HG02938 (cell line): ENCODE data around the gene DBP.
"Not testable (repeated sequence)": the region's sequence is repeated elsewhere in the genome, so short reads cannot be mapped to it uniquely, and the experiment has no call there.

Experiments
- ATAC-seq: cut with Tn5 transposase; IDR thresholded peaks from one replicate; pipeline ENCODE4 v1.9.1; 2021; ENCODE audit warnings: mild to moderate bottlenecking, moderate library complexity; ENCODE audit not compliant: unreplicated experiment

Gene DBP

DNA sequence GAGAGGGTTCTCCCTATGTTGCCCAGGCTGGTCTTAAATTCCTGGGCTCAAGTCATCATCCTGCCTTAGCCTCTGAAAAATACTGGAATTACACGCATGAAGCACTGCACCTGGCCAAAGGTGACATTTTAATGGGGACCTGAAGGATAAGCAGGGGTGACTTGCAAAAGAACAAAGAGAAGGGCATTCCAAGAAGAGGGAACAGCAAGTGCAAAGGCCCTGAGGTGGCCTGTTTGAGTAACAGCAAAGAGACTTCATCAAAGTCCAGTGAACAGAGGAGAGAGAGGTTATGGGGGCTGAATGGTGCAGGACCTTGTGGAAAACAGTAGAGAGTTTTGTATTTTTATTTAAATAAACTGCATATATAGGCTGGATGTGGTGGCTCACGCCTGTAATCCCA, 4.7 kb upstream of the DBP start:
- ATAC-seq = no peak

DNA sequence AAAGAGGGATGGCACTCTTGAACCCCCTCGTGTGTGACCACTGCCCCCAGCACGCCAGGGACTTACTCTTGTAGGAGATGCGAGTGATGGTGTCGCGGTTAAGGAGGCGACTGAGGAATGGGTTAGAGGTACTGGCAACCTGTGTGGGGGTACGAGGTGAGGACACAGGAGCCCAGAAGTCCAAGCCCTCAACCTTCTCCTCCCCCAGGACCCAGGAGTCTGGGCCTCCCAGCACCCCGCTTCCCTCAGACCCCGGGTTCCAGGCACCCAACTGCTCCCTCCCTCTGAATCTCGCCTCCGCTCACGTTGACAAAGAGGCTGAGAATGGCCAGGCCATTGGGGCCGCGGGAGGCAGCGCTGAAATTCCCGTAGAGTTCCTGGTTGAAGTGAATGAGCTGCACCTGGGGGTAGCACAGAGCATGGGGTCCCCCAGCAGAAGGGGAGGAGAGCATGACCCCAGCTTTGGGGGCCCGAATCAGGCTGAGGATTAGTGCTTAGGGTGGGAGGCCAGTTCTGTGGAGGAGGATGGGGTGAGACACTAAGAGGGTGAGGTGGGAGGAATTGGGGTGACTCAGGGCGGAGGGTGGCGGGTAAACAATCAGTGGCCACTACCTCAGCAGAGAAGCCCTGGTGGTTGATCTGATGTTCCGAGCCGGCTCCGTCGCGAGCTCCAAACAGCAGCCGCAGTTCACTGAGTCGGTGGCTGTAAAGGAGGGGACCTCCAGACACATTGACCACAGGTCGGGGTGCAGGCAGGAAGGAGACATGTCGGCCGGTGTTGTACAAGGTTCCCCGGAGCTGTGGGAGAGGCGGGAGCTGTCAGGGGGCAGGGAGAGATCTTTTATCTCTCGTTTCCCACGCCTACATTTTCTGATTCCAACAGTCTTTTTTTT, 2.5 kb upstream of the DBP start:
- no peak for ATAC-seq

DNA sequence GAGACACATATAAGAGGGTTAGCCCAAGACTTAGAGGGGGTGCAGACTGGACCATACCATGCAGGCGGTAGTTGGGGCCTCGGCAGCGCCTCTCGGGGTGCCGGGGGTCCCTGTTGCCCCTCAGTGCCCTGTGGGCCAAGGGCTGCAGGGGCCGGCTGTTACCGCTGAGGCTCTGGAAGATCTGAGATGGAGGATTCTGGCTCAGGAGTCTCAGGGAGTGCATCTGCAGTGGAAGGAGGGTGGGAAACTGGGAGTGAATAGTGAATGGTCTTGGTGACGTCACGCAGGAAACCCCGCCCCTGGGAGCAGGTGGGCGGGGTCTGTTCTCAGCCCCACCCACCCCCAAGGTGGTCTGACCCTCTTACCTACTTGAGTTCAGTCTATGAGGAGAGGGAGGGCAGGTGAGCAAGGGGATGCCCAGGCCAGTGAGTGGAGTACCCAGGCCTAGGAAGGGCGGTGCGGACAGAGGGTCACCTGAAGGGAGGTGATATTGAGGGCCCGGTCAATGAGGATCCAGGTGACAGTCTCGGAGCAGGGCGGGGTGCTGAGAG, 1.7 kb upstream of the DBP start:
- ATAC-seq = no peak

DNA sequence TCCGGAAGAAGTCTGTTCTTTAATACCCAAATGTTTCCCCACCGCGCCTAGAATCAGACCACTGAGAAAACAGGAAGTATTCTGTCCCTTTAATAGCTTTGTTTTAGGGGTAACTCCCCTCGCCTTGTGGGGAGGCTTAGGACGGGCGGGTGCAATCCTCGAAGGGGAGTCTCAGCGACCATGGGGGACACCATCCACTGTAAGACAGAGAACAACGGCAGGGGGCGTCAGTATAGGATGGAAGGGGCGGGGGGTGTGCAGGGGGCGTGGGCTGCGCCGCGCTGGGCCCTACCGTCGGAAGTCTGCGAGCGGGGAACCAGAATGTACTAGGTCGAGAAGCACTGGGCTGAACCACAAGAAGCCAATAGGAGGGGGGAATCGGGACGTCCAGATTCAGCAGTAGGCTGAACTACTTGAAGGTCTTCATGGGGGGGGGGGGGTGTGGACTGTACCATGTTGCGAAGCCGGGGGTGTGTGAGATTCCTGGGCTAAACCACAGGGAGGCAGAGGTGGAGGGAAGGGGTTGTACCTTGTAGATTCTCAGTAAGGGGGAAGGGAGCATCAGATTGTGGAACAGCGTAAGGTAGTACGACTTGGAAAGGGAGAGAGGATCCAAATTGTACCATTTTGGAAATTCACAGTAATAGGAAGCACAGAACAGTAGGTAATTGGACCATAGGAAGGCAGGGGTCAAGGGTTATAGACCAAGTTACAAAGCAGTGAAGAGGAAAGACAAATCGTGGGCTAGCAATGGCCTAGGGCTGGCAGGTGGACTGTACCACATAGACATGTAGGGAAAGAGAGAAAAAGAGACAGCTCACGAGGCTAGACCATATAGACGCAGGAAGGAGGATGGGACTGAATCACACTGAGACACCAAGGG, 1.0 kb upstream of the DBP start:
- peak; percentile 6 for ATAC-seq

DNA sequence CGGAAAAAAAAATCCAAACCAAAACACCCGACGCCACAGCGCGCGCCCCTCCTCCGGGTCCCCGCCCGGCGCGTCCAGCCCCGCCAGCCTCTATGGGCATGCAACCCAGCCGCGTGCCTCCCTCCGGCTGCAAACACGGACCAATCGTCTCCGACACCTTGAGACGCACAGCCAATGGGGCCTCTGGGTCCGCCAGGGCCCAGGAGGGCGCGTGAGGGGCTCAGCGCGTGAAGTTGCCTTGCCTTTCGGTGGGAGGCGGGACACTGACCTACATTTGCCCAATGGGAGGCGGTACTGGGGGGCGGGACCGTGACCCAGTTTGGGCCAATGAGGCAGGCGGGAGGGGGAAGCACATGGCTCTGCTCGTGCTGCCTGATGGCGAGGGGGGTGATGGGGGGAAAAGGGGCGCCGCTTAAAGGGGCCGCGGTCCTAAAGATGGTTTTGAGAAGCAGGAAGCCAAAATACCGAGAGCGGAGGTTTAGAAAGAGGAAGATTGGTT, 319 bp upstream of the DBP start:
- peak; percentile 70 for ATAC-seq

DNA sequence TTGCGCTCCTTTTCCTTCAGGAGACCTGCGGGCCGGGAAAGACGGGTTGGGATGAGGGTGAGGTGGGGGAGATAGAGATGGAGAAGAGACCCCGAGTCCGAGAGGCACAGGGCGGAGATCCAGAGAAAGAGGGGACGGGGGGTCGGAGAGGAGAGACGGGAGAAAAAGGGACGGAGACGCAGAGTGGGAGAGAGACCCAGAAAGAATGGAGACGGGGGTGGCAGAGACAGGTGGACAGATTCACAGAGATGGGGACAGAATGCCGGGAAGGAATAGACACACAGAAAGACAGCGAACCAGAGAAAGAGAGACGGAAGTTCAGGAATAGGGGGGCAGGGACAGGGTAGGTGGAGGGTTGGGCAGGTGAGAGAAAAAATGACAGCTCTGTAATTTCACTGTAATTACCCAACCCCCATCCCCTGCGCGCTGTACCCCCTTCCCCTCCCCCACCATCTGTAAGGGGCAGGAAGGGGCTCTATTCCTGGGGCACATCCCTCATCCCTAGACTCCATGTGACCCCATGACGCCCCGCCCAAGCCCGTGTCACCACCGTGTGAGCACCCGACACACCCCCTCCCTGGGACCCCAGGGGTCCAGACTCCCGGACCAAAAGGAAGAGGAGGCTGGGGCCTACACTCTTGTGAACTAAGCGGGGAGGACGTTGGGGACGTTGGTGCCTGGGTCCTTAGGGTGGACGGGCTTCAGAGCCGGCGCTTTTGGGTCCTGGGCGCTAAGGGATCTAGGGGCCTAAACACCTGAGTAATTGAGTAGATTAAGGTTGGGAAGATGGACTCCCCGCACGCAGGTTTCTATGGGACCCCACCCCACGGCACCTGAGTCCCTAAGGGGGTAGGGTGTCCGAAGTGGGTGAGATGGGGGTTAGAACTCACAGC, 967 bp downstream of the DBP start:
- ATAC-seq = no peak

DNA sequence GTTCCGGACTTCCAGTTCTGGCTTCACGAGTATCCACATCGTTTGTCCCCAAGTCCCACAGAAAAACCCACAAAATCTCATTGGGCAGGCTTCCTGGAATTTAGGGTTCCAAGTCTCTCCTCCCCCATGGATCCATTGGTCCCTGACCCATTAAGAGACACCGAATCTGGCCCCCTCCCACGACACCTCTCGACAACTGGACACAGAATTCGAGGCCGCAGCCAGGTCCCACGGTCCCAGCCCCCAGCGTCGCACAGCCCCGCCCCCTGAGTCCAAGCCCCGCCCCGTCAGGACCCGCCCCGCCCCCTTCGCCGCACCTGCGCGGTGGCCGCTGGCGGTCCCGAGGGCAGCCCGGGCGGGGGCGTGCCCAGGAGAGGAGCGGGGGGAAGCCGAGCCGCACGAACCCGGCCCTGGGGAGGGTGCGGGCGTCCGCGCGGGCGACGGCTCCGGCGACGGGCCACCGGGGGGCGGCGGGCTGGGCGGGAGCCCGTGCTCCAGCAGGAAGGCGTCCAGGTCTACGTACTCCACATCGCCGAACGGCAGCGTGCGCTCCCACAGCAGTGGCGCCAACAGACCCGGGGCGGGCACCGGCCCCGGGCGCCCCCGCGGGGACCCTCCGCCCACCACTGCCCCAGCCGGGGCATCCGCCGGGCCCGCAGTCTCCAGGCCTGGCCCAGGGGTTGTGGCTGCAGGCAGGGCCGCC, 1.8 kb downstream of the DBP start:
- ATAC-seq = no peak

DNA sequence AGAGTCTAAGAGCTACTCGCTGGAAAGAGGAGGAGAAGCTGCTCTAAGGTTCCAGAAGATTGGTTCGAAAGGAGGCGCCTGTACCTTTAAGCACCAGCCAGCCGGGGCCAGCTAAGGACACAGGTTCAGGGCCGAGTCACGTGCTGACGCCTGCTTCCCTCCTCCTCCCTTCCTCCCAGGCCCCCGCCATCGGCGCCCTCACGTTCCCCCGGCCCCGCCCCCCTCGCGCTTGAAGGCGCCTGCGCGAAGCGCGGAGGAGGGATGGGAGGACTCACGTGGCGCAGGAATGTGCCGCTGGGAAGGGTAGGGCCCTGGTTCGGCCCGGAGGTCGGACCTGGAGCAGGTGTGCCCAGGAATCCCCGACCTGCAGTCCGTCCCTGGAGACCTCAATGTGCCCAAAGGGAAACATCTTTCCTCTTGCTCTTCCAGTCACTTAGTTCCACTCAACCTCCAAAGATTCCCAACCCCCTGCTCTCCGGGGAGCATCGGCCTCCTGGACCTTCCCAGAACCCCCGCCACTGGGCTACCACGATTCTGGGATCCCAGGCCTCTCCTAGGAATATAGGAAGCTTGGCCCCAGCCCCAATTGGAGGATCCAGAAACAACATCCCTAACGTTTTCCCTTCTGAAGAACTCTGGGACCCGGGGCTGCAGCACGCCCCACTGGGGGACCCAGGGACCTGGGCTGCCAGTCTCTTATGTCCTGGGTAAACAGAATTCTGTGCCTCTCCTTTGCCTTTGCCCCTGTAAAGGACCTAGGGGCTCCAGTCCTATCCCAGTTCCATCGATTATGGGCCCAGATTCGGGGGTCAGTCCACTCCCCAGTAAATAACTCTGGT, 2.5 kb downstream of the DBP start:
- ATAC-seq = no peak

DNA sequence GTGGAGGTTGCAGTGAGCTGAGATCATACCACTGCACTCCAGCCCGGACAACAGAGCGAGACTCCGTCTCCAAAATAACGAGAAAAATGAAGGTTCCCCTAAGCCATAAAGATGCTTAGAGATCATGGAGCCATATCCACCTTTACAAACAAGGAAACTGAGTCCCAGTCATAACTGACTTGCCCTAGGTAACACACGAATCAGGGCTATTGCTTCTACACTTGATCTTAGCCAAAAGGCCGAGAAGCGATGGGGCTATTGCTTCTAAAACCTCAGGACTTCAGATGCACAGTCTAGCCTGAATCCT, 3.2 kb downstream of the DBP start:
- no peak for ATAC-seq

DNA sequence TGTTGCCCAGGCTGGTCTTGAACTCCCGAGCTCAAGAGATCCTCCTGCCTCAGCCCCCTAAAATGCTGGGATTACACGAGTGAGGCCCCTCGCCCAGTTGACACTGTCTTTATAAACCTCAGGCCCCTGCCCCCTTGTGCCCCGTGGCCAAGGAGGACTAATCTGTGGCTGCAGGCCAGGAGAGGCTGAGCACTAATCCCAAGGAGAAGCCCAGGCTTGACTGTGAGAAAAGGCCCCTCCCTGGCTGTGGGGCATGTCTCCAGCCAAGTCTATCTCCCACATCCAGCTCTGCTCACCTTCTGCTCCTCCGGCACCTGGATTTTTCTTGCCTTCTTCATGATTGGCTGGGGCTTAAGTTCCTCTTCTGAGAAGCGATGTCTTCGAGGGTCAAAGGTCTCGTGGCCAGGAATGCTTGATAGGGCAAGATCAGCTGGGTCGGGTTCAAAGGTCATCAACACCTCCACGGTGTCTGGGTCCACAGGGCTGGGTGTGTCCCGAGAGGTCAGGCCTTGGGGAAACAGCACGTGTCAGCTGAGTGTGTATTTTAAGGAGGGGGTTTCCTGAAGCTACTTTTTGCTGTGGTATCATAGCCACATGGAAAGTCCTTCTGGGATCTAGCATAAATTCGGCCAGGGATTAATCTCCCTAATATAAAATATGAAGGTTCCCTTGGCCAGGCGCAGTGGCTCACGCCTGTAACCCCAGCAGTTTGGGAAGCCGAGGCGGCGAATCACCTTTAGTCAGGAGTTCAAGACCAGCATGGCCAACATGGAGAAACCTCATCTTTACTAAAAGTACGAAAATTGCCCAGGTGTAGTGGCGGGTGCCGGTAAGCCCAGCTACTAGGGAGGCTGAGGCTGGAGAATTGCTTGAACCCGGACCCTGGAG, 3.8 kb downstream of the DBP start:
- no peak for ATAC-seq

DNA sequence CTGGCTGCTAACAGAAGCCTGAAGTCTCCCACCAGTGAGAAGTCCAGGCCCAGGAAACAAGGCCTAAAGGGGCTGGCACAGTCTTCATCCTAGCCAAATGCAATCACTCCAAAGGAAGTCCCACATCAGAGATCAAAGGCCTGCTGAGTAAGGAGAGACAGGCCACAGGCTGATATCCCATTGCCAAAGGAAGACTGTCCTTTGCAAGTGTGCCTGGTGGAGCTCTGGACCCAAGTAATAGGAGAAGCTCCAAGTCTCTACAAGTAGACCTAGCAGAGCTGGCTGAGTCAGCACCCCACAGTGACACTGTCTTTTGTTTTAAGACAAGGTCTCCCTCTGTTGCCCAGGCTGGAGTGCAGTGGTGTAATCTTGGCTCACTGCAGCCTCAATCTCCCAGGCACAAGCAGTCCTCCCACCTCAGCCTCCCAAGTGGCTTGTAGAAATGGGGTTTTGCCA, 4.5 kb downstream of the DBP start:
- no peak for ATAC-seq

DNA sequence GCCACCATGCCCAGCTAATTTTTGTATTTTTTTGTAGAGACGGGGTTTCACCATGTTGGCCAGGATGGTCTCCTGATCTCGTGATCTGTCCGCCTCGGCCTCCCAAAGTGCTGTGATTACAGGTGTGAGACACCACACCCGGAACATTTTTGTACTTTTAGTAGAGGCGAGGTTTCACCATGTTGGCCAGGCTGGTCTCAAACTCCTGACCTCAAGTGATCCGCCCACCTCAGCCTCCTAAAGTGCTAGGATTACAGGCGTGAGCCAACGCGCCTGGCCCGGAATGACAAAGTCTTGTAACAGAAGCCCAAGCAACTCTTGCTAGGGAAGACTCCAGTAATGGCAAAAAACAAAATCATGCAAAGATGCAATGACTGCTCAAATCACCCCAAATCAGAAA, 4.9 kb downstream of the DBP start:
- not testable (repeated sequence) for ATAC-seq

DNA sequence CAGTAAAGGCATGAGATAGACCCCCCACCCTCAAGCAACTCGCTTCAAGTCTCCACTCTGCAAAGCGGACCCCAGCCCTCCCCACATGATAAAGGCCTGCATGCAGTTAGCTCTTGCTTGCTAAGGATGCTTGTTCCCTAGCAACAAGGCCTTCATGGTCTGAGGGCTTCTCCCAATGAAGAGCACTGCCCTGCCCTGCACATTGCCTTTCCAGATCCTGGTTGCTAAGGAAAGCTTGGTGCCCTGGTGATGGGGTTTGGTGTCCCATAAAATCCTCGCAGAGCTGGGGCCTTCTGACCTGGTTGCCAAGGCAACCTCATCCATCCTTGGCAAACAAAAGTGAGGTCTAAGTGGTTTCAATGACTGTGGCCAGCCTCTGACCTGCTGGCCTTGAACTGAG, 6.0 kb downstream of the DBP start:
- no peak for ATAC-seq

DNA sequence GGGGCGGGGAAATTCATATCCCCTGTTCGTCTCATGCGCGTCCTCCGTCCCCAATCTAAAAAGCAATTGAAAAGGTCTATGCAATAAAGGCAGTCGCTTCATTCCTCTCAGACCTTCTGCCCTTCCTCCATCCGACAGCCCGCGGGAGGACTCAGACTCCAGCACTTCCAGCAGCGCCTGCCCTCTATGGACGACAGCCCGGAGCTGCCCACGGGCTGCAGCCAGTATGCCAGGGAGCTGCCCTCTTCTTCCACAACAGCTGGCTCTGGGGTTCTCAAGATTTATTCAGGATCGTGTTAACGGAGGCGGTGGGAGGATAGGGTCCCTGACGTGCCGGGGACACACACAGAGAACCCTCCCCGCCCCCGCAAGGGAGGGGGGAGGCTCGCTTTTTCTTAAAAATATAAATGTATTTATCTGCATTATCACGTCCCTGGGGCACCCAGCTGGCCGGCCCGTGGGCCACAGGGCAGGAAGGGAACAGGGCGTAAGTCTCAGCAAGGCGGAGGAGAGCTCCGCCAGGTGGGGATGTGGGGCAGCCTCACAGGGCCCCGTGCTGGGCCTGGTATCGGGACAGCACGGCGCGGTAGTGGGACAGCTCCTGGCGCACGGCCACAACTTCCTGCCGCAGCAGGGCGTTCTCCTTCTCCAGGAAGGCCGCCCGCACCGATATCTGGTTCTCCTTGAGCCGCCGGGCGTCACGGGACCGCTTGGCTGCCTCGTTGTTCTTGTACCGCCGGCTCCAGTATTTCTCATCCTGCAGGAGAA, 6.7 kb downstream of the DBP start:
- no peak for ATAC-seq

DNA sequence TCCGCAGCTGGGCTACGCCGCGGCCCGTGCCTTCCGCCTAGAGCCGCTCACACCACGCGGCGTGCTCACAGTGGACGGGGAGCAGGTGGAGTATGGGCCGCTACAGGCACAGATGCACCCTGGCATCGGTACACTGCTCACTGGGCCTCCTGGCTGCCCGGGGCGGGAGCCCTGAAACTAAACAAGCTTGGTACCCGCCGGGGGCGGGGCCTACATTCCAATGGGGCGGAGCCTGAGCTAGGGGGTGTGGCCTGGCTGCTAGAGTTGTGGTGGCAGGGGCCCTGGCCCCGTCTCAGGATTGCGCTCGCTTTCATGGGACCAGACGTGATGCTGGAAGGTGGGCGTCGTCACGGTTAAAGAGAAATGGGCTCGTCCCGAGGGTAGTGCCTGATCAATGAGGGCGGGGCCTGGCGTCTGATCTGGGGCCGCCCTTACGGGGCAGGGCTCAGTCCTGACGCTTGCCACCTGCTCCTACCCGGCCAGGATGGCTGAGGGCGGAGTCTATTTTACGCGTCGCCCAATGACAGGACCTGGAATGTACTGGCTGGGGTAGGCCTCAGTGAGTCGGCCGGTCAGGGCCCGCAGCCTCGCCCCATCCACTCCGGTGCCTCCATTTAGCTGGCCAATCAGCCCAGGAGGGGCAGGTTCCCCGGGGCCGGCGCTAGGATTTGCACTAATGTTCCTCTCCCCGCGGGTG, 7.4 kb downstream of the DBP start:
- ATAC-seq = no peak

DNA sequence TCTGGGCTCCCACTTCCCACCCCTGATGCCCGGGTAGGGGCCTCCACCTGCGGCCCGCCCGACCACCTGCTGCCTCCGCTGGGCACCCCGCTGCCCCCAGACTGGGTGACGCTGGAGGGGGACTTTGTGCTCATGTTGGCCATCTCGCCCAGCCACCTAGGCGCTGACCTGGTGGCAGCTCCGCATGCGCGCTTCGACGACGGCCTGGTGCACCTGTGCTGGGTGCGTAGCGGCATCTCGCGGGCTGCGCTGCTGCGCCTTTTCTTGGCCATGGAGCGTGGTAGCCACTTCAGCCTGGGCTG, 7.9 kb downstream of the DBP start:
- no peak for ATAC-seq
